SK-N-SH treated with all-trans-retinoic acid at 6 μM for 48 hours (cell line): ENCODE results near the gene SUGP2.

Source experiments
- ATAC-seq: fragments of 200-7000 bp; cut with Tn5 transposase; 3 replicates; pipeline ENCODE4 v1.9.1; 2020; ENCODE audit warnings: mild to moderate bottlenecking, moderate library complexity
- ARNTL ChIP-seq: fragments of 450-650 bp; formaldehyde crosslinking; IDR thresholded peaks from 2 replicates; pipeline ENCODE4 v1.5.0; 2020; ENCODE audit warnings: low read depth, mild to moderate bottlenecking, moderate library complexity, borderline replicate concordance
- BACH2 ChIP-seq: fragments of 250-450 bp; sonication (Bioruptor Pico); IDR thresholded peaks from 2 replicates; pipeline ENCODE4 v1.9.0; 2021; ENCODE audit warnings: mild to moderate bottlenecking, borderline replicate concordance
- CSRNP3 ChIP-seq: fragments of 250-450 bp; sonication (Bioruptor Pico); IDR thresholded peaks from 2 replicates; pipeline ENCODE4 v1.5.1; 2021; ENCODE audit warnings: mild to moderate bottlenecking, moderate library complexity
- ESRRG ChIP-seq: fragments of 250-450 bp; sonication (Bioruptor Pico); IDR thresholded peaks from 2 replicates; pipeline ENCODE4 v1.6.1; 2021; ENCODE audit warnings: mild to moderate bottlenecking
- OSR1 ChIP-seq: fragments of 250-450 bp; sonication (Bioruptor Pico); IDR thresholded peaks from 2 replicates; pipeline ENCODE4 v1.8.0; 2022; ENCODE audit warnings: moderate library complexity, mild to moderate bottlenecking, inconsistent platforms
- POU6F1 ChIP-seq: fragments of 250-450 bp; sonication (Bioruptor Pico); IDR thresholded peaks from 2 replicates; pipeline ENCODE4 v1.8.0; 2021; ENCODE audit warnings: low read depth, mild to moderate bottlenecking, moderate library complexity, borderline replicate concordance
- PPARA ChIP-seq: fragments of 250-450 bp; sonication (Bioruptor Pico); IDR thresholded peaks from 2 replicates; pipeline ENCODE4 v1.5.0; 2020; ENCODE audit warnings: mild to moderate bottlenecking, borderline replicate concordance
- RARB ChIP-seq: fragments of 250-450 bp; sonication (Bioruptor Pico); IDR thresholded peaks from 2 replicates; pipeline ENCODE4 v1.8.0; 2021; ENCODE audit warnings: mild to moderate bottlenecking, moderate library complexity
- SNAI2 ChIP-seq: fragments of 250-450 bp; sonication (Bioruptor Pico); IDR thresholded peaks from 2 replicates; pipeline ENCODE4 v1.5.0; 2020; ENCODE audit warnings: mild to moderate bottlenecking, moderate library complexity
- TOX ChIP-seq: fragments of 250-450 bp; sonication (Bioruptor Pico); IDR thresholded peaks from 2 replicates; pipeline ENCODE4 v1.8.0; 2021; ENCODE audit warnings: mild to moderate bottlenecking, moderate library complexity, borderline replicate concordance
- ZC3H10 ChIP-seq: fragments of 250-450 bp; sonication (Bioruptor Pico); IDR thresholded peaks from 2 replicates; pipeline ENCODE4 v1.5.1; 2021; ENCODE audit warnings: mild to moderate bottlenecking, moderate library complexity
- ZFP3 ChIP-seq: fragments of 250-450 bp; sonication (Bioruptor Pico); IDR thresholded peaks from 2 replicates; pipeline ENCODE4 v1.5.0; 2020; ENCODE audit warnings: mild to moderate bottlenecking, moderate library complexity
- ZNF70 ChIP-seq: fragments of 450-650 bp; formaldehyde crosslinking; IDR thresholded peaks from 2 replicates; pipeline ENCODE4 v1.5.0; 2020; ENCODE audit warnings: mild to moderate bottlenecking, moderate library complexity
- TF ChIP-seq, protein P1 (sequence below): fragments of 250-450 bp; sonication (Bioruptor Pico); IDR thresholded peaks from 2 replicates; pipeline ENCODE4 v1.5.0; 2020; ENCODE audit warnings: mild to moderate bottlenecking, moderate library complexity
- TF ChIP-seq, protein P2 (sequence below): fragments of 250-450 bp; sonication (Bioruptor Pico); IDR thresholded peaks from 2 replicates; pipeline ENCODE4 v1.8.0; 2020; ENCODE audit warnings: mild to moderate bottlenecking, moderate library complexity, borderline replicate concordance

The SUGP2 gene

DNA sequence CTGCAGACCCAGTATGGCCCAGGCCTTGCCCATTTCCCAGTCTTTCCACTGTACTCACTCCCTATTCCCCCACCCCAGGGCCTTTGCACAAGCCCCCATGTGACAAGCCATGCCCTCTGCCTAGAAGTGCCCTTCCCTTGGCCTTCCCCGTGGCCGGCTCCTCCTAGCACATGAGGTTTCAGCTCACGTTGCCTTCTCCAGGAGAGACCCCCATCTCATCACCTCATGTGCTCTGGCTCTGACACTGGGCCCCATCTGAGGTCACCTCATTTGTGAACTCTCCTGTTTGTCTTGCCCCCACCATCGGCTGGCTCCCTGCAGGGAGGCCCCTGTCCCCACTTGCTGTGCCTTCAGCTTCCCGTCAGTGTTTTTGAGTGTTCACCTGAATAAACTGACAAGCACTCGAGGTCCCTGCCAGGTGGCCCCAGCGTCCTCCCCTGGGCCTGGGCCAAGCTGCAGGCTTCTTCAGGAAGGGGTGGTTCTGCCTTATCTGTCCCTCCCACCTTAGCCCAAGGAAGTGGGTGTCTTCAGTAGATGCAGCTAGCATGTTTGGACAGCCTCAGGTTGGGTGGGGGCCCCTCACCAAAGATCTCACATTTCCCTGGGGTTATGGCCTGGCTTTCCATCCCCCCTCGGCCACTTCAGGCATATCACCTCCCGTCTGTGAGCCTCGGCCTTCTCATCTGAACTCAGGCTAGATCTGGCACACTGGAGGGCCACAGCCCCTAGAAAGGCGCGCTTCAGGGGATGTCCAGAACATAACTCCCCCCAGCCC is 26.7 kb upstream of the SUGP2 start:
- no peak for ATAC-seq
- no peak for TF ChIP-seq TOX (CRISPR knock-in tag)

GRCh38 chr19:19059018-19059836 is 25.9 kb upstream of the SUGP2 start:
- no peak for ATAC-seq
- TF ChIP-seq, protein P1, sequence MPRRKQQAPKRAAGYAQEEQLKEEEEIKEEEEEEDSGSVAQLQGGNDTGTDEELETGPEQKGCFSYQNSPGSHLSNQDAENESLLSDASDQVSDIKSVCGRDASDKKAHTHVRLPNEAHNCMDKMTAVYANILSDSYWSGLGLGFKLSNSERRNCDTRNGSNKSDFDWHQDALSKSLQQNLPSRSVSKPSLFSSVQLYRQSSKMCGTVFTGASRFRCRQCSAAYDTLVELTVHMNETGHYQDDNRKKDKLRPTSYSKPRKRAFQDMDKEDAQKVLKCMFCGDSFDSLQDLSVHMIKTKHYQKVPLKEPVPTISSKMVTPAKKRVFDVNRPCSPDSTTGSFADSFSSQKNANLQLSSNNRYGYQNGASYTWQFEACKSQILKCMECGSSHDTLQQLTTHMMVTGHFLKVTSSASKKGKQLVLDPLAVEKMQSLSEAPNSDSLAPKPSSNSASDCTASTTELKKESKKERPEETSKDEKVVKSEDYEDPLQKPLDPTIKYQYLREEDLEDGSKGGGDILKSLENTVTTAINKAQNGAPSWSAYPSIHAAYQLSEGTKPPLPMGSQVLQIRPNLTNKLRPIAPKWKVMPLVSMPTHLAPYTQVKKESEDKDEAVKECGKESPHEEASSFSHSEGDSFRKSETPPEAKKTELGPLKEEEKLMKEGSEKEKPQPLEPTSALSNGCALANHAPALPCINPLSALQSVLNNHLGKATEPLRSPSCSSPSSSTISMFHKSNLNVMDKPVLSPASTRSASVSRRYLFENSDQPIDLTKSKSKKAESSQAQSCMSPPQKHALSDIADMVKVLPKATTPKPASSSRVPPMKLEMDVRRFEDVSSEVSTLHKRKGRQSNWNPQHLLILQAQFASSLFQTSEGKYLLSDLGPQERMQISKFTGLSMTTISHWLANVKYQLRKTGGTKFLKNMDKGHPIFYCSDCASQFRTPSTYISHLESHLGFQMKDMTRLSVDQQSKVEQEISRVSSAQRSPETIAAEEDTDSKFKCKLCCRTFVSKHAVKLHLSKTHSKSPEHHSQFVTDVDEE (CRISPR knock-in tag), result no peak
- TF ChIP-seq CSRNP3 (CRISPR knock-in tag) (no peak), ZFP3 (CRISPR knock-in tag) (no peak), PPARA (CRISPR knock-in tag) (no peak), ZC3H10 (CRISPR knock-in tag) (no peak), POU6F1 (CRISPR knock-in tag) (no peak), ARNTL (no peak), OSR1 (CRISPR knock-in tag) (no peak), SNAI2 (no peak)
- TF ChIP-seq, protein P2, sequence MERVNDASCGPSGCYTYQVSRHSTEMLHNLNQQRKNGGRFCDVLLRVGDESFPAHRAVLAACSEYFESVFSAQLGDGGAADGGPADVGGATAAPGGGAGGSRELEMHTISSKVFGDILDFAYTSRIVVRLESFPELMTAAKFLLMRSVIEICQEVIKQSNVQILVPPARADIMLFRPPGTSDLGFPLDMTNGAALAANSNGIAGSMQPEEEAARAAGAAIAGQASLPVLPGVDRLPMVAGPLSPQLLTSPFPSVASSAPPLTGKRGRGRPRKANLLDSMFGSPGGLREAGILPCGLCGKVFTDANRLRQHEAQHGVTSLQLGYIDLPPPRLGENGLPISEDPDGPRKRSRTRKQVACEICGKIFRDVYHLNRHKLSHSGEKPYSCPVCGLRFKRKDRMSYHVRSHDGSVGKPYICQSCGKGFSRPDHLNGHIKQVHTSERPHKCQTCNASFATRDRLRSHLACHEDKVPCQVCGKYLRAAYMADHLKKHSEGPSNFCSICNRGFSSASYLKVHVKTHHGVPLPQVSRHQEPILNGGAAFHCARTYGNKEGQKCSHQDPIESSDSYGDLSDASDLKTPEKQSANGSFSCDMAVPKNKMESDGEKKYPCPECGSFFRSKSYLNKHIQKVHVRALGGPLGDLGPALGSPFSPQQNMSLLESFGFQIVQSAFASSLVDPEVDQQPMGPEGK (CRISPR knock-in tag), result no peak

DNA sequence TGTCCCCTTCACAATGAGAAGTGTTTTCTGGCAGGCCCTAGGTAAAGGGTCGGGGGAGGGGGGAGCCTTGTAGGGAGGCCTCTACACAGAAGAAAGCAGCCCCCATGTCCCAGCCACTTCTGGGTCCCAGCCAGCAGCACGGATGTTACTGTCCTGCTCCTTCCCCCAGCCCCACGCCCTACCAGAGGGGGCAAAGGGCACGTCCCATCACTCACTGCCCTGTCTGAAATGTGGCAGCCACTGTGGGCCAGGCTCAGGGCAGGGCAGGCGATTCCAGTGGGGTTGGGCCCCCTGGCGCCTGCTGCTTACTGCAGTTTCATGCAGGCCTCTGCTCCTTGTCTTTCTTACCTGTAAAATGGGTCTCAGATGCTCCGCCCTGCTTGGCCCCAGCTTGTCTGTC is 24.4 kb upstream of the SUGP2 start:
- no peak for ATAC-seq
- TF ChIP-seq BACH2 (no peak), ESRRG (CRISPR knock-in tag) (no peak), RARB (CRISPR knock-in tag) (no peak), SNAI2 (no peak), ZNF70 (CRISPR knock-in tag) (no peak), POU6F1 (CRISPR knock-in tag) (no peak), ZFP3 (CRISPR knock-in tag) (no peak), ARNTL (no peak), TOX (CRISPR knock-in tag) (no peak), CSRNP3 (CRISPR knock-in tag) (no peak)
- TF ChIP-seq, protein P1 (CRISPR knock-in tag), result no peak
